C4-2B (cell line): ENCODE measurements around the gene POFUT2.

ENCODE experiments used
- H3K27ac ChIP-seq: fragments of 450-650 bp; 2 replicates; pipeline ENCODE4 v1.5.1; 2017
- CTCF ChIP-seq: fragments of 450-650 bp; conservative IDR thresholded peaks from 2 replicates; pipeline ENCODE4 v1.5.1; 2017; ENCODE audit warnings: mild to moderate bottlenecking
- ZFX ChIP-seq: fragments of 450-650 bp; IDR thresholded peaks from 2 replicates; pipeline ENCODE4 v1.6.1; 2017

POFUT2 gene

GRCh38 chr21:45226540-45227326, 61.0 kb downstream of the POFUT2 start:
- TF ChIP-seq ZFX, result no peak
- peak overlapping the region; percentile 45 for H3K27ac ChIP-seq

DNA sequence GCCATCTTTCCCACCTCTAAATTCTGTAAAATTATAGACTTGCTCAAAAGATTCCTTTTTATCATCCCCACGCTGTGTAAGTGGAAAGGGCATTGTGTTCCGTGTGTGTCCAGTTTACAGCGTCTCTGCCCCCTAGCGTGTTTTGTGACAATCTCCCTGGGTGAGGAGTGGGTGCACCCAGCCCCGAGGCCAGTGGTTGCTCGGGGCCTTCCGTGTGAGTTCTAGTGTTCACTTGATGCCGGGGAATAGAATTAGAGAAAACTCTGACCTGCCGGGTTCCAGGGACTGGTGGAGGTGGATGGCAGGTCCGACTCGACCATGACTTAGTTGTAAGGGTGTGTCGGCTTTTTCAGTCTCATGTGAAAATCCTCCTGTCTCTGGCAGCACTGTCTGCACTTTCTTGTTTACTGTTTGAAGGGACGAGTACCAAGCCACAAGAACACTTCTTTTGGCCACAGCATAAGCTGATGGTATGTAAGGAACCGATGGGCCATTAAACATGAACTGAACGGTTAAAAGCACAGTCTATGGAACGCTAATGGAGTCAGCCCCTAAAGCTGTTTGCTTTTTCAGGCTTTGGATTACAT, 61.9 kb downstream of the POFUT2 start:
- H3K27ac ChIP-seq, result peak overlapping the region; percentile 45
- TF ChIP-seq ZFX (no peak), CTCF (peak; percentile 32)

- TF ChIP-seq ZFX, result no peak
- no peak for TF ChIP-seq CTCF
- H3K27ac ChIP-seq, result peak overlapping the region; percentile 45
These were observed 62.5 kb downstream of the POFUT2 start for GRCh38 chr21:45225041-45225740.

- H3K27ac ChIP-seq, result no peak overlapping the region
- no peak for TF ChIP-seq ZFX
- no peak for TF ChIP-seq CTCF
These were observed 63.3 kb downstream of the POFUT2 start for GRCh38 chr21:45224189-45224938.

DNA sequence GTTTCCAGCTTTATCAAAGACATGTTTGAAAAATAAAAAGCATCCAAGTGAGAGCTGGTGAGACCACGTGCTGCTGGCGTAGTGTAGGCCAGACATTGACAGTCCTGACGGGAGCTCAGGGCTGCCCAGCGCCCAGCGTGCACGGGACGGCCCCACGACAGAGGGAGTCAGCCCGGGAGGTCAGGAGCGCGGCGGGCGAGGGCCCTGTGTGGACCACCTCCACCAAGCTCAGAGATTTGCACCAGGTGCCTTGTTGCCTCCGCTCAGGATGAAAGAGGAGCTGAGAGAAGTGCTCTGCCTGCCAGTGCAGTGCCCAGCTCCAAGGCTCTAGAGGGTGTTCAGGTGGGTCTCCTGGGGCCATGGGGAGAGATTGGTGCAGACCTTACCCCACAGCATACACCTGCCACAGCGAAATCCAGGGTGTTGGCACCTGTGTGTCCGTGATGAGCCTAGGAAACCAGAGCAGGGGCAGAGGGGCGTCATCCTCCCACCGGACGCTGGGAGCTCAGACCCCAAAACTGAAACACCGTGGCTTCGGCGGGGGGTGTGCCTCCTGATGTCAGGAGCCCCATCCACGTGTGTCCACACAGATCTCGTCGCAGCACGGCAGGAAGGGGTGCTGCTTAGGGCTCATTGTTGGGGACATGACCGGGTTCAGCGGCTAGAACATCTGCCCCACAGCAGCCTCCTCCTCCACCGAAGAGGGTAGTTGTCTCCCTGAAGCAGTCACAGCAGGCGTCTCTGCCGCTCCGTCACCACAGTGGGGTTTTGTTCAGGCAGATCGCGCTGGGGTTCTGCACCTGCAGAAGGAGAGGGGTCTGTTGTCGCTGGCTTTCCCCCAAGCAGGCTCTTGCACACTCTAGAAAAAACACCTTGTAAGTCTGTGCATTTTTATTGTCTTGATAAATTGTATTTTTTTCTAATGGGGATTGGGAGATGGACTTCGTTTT, 64.2 kb downstream of the POFUT2 start:
- TF ChIP-seq CTCF, result no peak
- TF ChIP-seq ZFX, result no peak

DNA sequence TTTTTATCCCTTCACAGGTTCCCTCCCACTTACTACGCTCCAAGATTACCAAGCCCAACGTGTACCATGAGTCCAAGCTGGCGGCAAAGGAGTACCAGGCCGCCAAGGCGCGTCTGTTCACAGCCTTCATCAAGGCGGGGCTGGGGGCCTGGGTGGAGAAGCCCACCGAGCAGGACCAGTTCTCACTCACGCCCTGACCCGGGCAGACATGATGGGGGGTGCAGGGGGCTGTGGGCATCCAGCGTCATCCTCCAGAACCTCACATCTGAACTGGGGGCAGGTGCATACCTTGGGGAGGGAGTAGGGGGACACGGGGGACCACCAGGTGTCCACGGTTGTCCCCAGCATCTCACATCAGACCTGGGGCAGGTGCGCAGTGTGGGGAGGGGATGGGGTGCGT, 65.7 kb downstream of the POFUT2 start:
- no peak overlapping the region for H3K27ac ChIP-seq
- TF ChIP-seq ZFX (no peak), CTCF (no peak)

More for the DNA sequence above, 64.2 kb downstream of the POFUT2 start:
- no peak overlapping the region for H3K27ac ChIP-seq
